CD4-positive, alpha-beta T cell treated with Interferon gamma for 1 hour (primary cell): ENCODE data around the gene DTD2.
"Not testable (repeated sequence)": the region's sequence is repeated elsewhere in the genome, so short reads cannot be mapped to it uniquely, and the experiment has no call there.

ENCODE experiments used
- DNase-seq: peaks from one replicate; pipeline ENCODE4 v3.0.0-alpha.2; 2020

DTD2 gene

GRCh38 chr14:31441273-31442111 lies 15.8 kb downstream of the DTD2 start:
- no peak for DNase-seq

GRCh38 chr14:31440280-31440679 lies 17.0 kb downstream of the DTD2 start:
- no peak for DNase-seq

- no peak for DNase-seq
Measured at GRCh38 chr14:31439561-31439960, 17.7 kb downstream of the DTD2 start.

GRCh38 chr14:31437045-31437691 lies 20.1 kb downstream of the DTD2 start:
- not testable (repeated sequence) for DNase-seq

GRCh38 chr14:31435276-31435675 lies 22.0 kb downstream of the DTD2 start:
- DNase-seq, result no peak

GRCh38 chr14:31430634-31431264 lies 26.6 kb downstream of the DTD2 start:
- no peak for DNase-seq

- no peak for DNase-seq
Measured at GRCh38 chr14:31429791-31430190, 27.5 kb downstream of the DTD2 start.

GRCh38 chr14:31428011-31428410 lies 29.3 kb downstream of the DTD2 start:
- DNase-seq, result no peak

GRCh38 chr14:31426663-31427062 lies 30.6 kb downstream of the DTD2 start:
- no peak for DNase-seq

GRCh38 chr14:31425905-31426304 lies 31.4 kb downstream of the DTD2 start:
- no peak for DNase-seq

GRCh38 chr14:31421200-31421599 lies 36.1 kb downstream of the DTD2 start:
- DNase-seq, result no peak

GRCh38 chr14:31420319-31421111 lies 36.8 kb downstream of the DTD2 start, which contains the start of gene HEATR5A:
TSS of gene HEATR5A (minus strand) at chr14:31420550. CDS start at chr14:31402975, 17,575 bp downstream.
- peak; percentile 91 for DNase-seq

- peak; percentile 2 for DNase-seq
Measured at GRCh38 chr14:31419967-31420318, 37.4 kb downstream of the DTD2 start.

GRCh38 chr14:31419179-31419966 lies 37.9 kb downstream of the DTD2 start:
- no peak for DNase-seq

GRCh38 chr14:31418440-31418839 lies 38.9 kb downstream of the DTD2 start:
- no peak for DNase-seq

GRCh38 chr14:31414190-31414833 lies 43.0 kb downstream of the DTD2 start:
- DNase-seq, result no peak

GRCh38 chr14:31411218-31411727 lies 46.0 kb downstream of the DTD2 start:
- no peak for DNase-seq

- DNase-seq, result no peak
Measured at GRCh38 chr14:31410048-31410650, 47.2 kb downstream of the DTD2 start.

GRCh38 chr14:31408421-31408820 lies 48.9 kb downstream of the DTD2 start:
- no peak for DNase-seq

GRCh38 chr14:31405599-31406232 lies 51.6 kb downstream of the DTD2 start:
- no peak for DNase-seq
